C1 segment of cervical spinal cord (tissue), 14 donors: ENCODE results near the gene PLBD2.

Experiments used
- DNase-seq, 14 donors: peaks; one replicate each; lab custom pipeline; 2025; lab: John Stamatoyannopoulos, UW

Gene PLBD2

DNA sequence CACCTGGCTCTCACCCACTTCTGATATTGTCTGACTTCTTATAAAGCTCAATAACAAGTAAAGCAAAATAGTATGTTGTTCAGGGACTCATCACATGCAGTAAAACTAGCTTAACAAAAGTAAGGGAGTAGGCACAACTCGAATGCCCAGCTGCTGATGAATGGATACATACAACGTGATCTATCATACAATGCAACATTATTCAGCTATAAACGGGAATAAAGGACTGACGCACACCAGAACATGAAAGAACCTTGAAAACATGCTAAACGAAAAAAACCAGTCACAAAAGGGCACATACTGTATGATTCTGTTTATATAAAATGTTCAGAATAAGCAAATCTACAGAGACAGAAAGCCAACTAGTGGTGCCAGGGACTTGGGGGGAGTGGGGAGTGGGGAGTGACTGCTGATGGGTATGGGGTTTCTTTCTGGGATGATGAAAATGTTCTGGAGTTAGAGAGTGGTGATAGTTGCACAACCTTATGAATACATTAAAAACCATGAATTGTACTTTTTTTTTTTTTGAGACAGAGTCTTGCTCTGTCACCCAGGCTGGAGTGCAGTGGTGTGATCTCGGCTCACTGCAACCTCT, 11.1 kb downstream of the PLBD2 start:
- DNase-seq = peak in 2 of 14 donors; percentile 7 to 30

DNA sequence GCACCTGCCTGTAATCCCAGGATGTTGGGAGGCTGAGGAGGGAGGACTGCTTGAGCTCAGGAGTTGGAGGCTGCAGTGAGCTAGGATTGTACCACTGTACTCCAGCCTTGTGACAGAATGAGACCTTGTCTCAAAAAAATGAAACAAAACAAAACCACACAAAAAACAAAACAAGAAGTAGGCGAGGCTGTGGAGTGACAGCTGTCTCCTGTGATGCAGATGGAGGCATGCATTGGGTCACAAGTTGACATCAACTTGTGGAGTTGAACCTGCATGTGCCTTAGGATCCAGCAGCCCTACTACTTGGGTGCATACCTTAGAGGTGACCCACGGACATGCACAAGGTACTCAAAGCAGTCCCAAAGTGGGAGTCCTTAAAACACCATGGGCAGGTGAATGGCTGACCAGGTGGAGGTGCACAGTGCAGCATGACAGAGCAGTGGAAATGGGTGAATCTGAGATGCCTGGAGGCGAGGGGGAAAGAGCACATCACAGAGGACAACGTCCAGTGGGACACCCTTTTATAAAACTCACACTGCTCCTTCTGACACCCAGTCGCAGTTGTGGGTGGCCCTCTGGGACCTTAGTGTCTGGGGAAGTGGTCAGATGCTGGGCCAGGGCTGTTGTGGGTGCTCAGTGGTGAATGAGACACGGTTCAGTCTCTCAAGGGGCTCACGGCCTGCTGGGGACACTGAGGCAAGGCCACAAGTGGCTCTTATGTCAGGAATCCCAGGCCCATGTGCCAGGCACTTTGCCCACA, 12.7 kb downstream of the PLBD2 start:
- no peak for DNase-seq

DNA sequence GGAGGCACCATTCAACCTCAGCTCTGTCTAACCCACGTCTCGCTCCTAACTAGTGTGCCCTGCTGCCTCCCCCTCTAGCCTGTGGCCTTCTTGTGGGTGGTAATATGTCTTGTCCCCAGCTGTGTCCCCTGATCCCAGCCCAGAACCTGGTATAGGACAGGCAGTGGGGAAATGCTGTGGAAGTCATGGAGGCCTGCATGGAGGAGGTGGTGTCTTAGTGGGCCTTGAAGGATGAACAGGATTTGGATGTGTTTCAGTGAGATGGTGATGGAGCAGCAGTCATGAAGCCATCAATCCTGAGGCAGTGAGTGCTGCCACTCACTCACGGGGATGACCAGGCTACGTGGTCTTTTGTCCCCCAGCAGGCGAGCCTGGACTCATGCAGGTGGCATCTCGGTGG, 13.4 kb downstream of the PLBD2 start:
- DNase-seq = no peak

DNA sequence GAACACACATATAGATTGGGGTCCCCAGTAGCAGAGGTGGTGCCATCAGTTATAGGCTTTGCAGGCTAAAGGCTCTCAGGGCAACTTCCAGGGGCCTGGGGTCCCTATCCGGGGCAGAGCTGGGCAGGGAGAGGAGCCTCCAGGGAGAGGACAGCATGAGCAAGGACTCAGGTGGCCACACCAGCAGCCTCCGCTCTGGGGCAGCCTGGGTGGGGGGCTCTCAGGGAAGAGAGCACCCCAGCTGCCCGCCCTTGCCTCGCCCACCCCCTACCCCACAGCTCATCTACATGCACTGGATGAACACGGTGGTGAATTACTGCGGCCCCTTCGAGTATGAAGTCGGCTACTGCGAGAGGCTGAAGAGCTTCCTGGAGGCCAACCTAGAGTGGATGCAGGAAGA, 14.0 kb downstream of the PLBD2 start:
- no peak for DNase-seq

DNA sequence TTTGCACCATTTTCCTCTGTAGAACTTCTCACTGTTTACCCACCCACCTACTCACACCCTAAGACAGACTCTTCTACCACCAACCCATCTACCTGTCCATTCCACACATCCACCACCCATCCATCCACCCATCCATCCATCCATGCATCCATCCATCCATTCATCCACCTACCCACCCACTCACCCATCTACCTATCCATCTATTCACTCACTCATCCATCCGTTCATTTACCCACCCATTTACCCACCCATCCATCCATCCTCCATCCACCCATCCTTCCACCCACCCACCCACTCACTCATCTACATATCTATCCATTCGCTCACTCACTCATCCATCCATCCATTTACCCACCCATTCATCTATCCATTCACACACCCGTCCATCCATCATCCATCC, 15.1 kb downstream of the PLBD2 start:
- no peak for DNase-seq

DNA sequence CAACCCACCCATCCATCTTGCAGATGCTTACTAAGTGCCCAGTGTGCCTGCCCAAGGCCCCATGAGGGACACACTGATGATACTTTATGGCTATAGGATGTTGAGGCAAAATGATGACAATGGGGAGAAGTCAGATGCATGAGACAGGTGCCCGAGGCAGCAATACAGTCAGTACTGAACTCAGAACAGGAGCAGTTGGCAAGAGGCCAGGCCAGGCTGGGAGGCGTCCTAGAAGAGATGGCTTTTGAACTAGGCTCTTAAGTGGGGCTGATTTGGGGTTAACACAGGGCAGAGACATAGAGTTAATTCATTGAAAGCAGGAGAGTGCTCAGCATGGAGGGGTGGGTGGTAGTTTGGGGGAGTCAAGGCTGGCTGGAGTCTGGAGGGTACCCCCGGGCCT, 15.6 kb downstream of the PLBD2 start:
- no peak for DNase-seq

DNA sequence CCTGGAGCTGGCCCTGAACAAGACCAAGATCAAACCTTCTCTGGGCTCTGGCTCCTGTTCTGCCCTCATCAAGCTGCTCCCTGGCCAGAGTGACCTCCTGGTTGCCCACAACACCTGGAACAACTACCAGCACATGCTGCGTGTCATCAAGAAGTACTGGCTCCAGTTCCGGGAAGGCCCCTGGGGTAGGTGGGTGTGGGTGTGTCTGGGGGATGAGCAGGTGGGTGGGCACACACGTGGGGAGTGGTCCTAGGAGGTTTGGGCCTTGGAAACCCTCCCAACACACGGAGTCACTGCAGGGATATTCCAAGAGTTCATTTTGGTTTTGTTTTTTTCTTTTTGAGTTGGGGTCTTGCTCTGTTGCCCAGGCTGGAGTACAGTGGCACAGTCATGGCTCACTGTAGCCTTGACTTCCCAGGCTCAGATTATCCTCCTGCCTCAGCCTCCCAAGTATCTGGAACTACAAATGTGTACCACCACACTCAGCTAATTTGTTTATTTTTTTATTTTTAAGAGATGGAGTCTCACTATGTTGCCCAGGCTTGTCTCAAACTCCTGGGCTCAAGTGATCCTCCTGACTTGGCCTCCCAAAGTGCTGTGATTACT, 16.5 kb downstream of the PLBD2 start:
- no peak for DNase-seq

DNA sequence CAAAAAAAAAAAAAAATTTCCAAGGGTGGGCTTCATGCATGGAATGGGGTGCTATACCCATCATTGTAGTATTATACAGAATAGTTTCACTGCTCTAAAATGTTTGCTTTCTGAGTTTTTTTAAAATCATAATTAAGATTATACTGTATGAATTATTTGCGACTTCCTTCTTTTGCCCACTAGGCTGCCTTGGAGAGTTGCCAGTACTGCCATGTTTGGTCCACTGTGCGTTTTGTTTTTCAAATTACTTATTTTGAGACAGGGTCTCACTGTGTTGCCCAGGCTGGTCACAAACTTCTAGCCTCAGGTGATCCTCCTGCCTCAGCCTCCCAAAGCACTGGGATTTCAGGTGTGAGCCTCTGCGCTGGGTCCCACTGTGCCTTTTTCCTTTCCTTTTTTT, 19.9 kb downstream of the PLBD2 start:
- no peak for DNase-seq

DNA sequence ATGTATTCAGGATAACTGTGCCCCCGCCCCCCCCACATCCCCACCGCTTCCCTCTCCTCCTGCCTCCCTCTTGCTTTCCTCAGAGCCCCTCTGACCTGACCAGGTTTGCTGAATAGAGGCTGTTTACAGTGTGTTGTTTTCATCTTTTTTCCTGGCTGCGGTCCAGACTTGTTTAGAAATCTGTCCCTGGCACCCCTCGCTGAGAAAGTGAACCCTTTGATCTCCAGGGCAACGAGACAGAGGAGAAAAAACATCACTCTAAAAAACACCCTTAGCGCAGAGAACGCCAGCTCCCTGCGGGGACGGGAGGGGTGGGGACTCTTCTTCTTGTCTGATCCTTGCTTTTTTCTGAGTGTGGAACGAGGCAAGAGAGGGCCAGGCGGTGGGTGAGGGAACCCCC, 22.8 kb downstream of the PLBD2 start:
- peak in 2 of 14 donors; percentile 12 to 32 for DNase-seq

DNA sequence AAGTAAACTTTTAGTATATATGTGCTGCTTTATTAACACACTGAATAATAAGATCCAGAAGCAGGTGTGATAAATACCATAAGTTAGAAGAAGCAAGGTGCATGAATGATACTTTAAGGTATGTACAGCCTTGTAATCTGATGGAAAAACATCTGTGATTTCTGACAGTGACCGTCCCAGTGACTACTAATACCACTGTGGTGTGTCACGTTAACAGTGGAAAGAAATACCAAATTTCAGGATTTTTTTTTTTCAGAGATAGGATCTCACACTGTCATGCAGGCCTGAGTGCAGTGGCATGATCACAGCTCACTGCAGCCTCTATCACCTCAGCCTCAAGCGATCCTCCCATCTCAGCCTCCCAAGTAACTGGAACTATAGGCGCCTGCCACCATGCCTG, 23.8 kb downstream of the PLBD2 start:
- DNase-seq = no peak

DNA sequence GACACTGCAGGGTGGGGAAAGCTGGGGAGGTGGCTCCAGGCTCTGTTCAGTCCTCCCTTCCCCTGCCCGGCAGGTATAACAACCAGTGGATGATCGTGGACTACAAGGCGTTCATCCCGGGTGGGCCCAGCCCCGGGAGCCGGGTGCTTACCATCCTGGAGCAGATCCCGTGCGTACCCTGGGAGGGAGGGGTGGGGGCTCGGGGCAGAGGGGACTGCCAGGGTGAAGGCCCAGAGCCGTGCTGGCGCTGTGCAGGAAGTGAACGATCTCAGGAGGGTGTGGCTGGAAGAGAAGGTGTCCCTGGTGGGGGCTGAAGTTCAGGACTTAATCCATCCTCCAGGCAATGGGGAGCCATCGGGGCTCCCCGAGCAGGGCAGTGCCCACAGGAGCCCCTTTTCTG, 26.4 kb downstream of the PLBD2 start:
- DNase-seq = no peak

DNA sequence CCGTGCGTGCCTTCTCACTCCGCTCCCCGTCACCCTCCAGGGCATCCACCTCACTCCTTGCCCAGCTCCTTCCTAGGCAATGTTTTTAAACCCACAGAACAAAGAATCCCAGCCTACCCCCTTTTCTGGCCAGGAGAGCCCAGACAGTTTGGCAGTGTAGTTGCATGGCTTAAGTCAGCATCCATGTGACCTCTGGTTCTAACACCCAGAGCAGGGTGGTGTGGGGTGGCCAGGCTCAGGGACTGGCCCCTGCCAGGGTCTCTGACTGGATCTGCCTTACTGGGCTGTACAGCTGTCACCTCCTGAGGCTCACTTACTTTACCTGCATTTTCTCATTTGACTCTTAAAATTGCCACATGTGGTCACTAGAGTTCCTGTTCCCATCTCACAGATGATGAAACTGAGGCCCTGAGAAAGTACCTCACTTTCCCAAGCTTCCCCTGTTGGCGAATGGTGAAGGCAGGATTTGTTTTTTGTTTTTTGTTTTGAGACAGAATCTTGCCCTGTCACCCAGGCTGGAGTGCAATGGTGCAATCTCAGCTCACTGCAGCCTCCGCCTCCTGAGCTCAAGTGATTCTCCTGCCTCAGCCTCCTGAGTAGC, 27.0 kb downstream of the PLBD2 start:
- DNase-seq = peak in 4 of 14 donors; percentile 8 to 39 (median 20)

DNA sequence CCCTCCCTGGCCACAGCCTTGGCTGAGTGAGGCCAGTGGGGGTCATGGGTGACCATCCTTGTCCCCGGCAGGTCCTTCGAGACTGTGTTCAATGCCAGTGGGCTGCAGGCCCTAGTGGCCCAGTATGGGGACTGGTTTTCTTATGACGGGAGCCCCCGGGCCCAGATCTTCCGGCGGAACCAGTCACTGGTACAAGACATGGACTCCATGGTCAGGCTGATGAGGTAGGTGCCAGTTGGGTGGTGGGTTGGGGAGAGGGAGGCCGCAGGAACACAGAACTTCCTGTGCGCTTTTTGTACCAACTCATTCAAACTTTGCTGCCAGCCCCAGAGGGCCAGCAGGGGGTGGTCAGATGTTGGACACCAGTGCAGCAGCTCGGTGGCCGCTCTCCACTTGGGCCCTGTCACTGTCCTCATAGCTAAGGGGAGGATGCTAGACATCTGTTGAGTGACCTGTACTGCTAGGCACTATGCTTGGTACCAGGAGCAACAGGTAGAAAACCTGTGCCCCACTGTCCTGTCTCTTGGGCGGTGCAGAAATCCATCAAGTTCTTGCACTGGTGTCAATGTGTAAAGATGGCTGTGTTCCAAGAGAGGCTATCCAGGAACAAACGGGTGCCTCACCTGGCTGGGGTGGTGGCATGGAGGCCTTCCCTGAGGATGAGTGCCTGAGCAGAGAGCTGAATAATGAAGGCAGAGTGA, 28.6 kb downstream of the PLBD2 start:
- DNase-seq = no peak

DNA sequence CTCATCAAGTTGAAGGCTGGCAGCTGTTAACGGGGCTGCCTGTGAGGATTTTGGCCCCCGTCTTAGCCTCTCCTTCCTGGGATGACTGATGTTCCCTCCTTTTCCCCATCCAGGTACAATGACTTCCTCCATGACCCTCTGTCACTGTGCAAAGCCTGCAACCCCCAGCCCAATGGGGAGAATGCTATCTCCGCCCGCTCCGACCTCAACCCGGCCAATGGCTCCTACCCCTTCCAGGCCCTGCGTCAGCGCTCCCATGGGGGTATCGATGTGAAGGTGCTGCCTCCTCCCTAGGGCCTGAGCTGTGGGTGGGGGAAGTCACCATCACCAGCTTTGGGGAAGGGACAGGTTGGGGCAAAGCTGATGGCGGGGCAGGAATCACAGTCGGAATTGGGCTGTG, 29.2 kb downstream of the PLBD2 start:
- no peak for DNase-seq

DNA sequence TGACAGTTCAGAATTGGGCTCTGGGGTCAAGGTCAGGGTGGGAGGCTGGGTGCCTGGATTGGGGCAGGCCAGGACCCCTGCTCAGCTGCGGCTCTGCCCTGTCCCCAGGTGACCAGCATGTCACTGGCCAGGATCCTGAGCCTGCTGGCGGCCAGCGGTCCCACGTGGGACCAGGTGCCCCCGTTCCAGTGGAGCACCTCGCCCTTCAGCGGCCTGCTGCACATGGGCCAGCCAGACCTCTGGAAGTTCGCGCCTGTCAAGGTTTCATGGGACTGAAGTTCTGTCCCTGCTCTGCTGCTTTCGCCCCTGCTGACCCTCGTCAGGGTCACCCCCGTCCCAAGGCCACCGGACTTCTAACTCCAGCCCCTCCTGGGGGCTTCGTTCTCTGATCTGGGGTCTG, 30.0 kb downstream of the PLBD2 start:
- no peak for DNase-seq

DNA sequence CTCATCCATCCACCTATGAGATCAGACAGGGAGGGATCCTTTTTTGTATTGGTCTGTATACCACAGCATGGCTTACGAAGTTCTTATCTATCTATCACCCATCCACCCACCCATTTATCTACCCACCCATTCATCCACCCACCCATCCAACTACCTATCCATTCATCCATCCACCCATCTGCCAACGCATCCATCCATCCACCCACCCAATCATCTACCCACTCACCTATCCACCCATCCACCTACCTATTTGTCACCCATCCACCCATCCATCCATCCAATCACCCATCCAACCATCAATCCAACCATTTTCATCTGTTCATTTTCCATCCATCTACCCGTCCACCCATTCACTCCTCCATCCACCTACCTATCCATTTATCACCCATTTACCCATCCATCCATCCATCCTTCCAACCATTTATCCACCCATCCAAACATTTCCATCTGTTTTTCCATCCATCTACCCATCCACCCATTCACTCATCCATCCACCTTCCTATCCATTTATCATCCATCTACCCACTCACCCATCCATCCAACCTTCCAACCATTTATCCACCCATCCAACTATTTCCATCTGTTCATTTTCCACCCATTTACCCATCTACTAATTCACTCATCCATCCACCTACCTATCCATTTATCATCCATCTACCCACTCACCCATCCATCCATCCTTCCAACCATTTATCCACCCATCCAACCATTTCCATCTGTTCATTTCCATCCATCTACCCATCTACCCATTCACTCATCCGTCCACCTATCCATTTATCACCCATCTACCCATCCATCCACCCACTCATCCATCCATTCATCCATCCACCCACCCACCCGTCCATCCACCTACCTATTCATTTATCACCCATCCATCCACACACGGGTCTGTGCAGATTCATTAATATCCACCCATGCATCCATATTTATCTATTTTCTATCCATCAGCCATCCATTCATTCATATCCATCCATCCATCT, 32.0 kb downstream of the PLBD2 start:
- no peak for DNase-seq

DNA sequence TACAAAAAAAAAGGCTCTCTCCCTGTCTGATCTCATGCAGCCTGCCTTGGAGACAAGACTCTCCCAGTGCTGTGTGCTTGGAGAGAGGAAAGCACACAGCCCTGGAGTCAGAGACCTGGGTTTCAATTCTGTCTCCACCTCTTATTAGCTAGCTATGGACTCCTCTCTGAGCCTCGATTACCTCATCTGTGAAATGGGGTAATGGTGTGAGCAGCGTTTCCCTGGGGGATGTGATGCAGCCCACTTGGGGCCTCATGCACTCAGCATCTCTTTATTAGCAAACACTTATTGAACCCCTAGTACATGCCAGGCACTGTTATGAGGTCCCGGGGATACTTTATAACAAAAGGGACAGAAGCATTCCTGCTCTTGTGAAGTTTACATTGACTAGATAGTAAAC, 32.8 kb downstream of the PLBD2 start:
- no peak for DNase-seq

DNA sequence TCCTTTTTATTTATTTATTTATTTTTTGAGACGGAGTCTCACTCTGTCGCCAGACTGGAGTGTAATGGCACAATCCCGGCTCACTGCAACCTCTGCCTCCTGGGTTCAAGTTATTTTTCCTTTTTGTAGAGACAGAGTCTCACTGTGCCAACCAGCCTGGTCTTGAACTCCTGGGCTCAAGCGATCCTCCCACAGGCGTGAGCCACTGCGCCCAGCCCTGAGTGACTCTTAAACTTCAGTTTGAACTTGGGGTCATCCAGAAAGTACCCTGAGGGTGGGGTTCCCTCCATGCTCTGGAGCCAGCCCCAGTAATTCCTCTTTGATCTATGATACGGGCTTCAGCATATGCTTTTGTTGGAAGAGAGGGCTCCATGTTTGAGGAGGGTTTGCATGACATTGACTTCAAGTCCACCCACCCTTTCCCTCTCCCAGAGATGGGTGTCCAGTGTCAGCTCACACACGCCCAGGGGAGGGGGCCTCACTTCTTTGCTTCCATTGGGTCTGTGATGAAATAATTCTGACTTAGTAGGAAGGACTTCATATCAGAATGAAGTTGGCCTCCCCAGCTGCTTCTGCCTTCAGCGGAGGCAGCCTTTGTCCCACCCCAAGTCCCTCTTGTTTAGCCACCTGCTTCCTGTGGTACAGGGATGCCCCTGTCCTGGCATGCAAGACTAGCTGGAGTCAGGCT, 33.4 kb downstream of the PLBD2 start:
- DNase-seq = no peak

DNA sequence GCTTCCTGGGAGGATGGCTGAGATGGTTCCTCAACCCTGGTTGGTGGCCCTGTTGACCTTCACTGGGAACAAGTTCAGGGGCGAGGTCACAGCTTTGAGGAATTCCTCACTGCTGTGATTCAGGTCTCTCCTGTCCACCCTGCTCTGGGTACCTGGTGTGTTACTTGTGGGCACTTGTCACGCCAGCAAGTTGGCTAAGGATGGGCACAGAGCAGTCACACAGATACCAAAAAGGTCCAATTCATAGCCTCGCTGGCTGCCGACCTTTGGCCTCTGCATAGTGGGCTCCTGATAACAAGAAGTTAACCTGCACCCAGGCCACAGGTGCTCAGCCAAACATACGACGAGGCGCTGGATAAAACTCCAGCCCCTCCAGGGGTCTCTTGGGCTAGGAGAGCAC, 34.1 kb downstream of the PLBD2 start:
- no peak for DNase-seq

DNA sequence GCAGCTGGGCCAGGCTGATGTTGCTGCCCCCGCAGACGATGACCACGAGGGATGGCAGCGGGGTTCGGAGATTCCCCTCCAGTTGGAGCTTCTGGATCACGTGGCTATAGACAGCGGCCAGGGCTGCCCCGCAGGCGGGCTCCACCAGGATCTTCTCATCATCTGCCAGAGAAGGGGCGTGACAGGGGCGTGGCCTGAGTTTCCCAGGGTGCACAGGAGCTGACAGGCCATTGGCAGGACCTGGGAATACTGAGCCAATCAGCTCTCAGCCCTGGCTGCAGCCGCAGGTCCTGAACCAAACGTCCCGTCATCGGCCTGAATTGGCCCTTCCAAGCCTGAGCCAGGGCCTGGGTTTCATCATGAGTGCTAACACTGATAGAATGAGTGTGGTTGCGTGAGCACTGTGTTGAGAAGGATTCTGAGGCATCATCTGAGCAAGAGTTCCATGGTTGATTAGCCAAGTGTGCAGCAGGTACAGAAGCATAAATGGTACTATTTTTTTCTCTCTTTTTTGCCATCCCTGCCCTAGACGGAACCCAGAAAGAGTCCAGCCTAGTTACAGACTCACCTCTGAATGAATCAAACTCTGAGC, 34.7 kb downstream of the PLBD2 start:
- DNase-seq = peak in 1 of 14 donors; percentile 28
